Endothelial cell of umbilical vein (primary cell): ENCODE measurements around the gene TMC1. TPM values are rescaled to one million over a fixed set of nuclear protein-coding genes. Genes with fewer than 3 reads are reported as not detected.

ENCODE experiments used
- BruUV-seq: library from RNA; stranded (reverse); fragments of 400-500 nt; replicated peaks from 2 replicates; lab custom pipeline; 2021; lab: Mats Ljungman, UMichigan
- CTCF ChIA-PET: fragments of 300-600, 350-600 bp; sonication (Branson Sonifier 250); formaldehyde crosslinking; loops from one replicate; lab custom pipeline; 2021; ENCODE audit warnings: antibody characterized with exemption, inconsistent platforms; lab: Charles Lee
- POLR2A ChIA-PET: fragments of 300-600, 350-600 bp; sonication (Branson Sonifier 250); formaldehyde crosslinking; loops from one replicate; lab custom pipeline; 2021; ENCODE audit warnings: antibody characterized with exemption, inconsistent platforms; lab: Charles Lee
- DNase-seq: peaks from one replicate; pipeline ENCODE4 v3.0.0-alpha.2; 2011; ENCODE audit warnings: low read depth, low spot score
- FAIRE-seq: peaks from 2 replicates; lab custom pipeline; 2011; peaks lifted over from hg19 to GRCh38; lab: Jason Lieb, UNC
- H2AFZ ChIP-seq: 2 replicates; pipeline ENCODE4 v1.6.0; 2012; ENCODE audit warnings: low read depth, low read length, control low read depth, inconsistent platforms
- H3K27ac ChIP-seq: 2 replicates; pipeline ENCODE4 v1.5.1; 2011; ENCODE audit warnings: low read depth, mild to moderate bottlenecking, control low read depth, low read length, moderate library complexity; ENCODE audit not compliant: insufficient read depth
- H3K27me3 ChIP-seq, 2 experiments: 2 replicates each; pipeline versions ENCODE4 v1.6.0 to v1.6.1; 2011; ENCODE audit warnings: low read length in 2 of 2, mixed read lengths in 1 of 2; ENCODE audit not compliant: control insufficient read depth in 2 of 2, insufficient read depth in 2 of 2
- H3K36me3 ChIP-seq, 2 experiments: 2 replicates in 1 of 2; 3 replicates in 1 of 2; pipeline ENCODE4 v1.5.1; 2011; ENCODE audit warnings: low read length in 2 of 2, mild to moderate bottlenecking in 1 of 2, moderate library complexity in 1 of 2; ENCODE audit not compliant: control insufficient read depth in 2 of 2, insufficient read depth in 2 of 2; ENCODE audit errors: extremely low read depth in 1 of 2
- H3K4me1 ChIP-seq: 3 replicates; pipeline ENCODE4 v1.5.1; 2011; ENCODE audit warnings: mild to moderate bottlenecking, low read length; ENCODE audit not compliant: control insufficient read depth, insufficient read depth; ENCODE audit errors: extremely low read depth
- H3K4me2 ChIP-seq: 2 replicates; pipeline ENCODE4 v1.6.1; 2011; ENCODE audit warnings: low read length, control low read depth, mixed read lengths; ENCODE audit not compliant: insufficient read depth
- H3K4me3 ChIP-seq, 3 experiments: fragments of 200-600 bp in 1 of 3; sonication (generic), shearing (Covaris generic) in 1 of 3; replicated peaks in 1 of 3; 2 replicates each; pipeline ENCODE4 v1.5.1; 2011 to 2016; ENCODE audit warnings: control low read depth in 3 of 3, low read length in 3 of 3, mild to moderate bottlenecking in 2 of 3, inconsistent platforms in 1 of 3, low read depth in 1 of 3, moderate library complexity in 1 of 3; ENCODE audit not compliant: insufficient read depth in 1 of 3
- H3K79me2 ChIP-seq: 2 replicates; pipeline ENCODE4 v1.6.0; 2012; ENCODE audit warnings: low read length, inconsistent platforms; ENCODE audit not compliant: control insufficient read depth, insufficient read depth
- H3K9ac ChIP-seq: replicated peaks from 2 replicates; pipeline ENCODE3; 2011; ENCODE audit warnings: low read length, control low read depth; ENCODE audit not compliant: insufficient read depth; ENCODE audit errors: extremely low read depth
- H3K9me1 ChIP-seq: replicated peaks from 3 replicates; pipeline ENCODE4 v1.6.0; 2011; ENCODE audit warnings: mild to moderate bottlenecking, low read length; ENCODE audit not compliant: control insufficient read depth, insufficient read depth; ENCODE audit errors: extremely low read depth
- H3K9me3 ChIP-seq: replicated peaks from 2 replicates; pipeline ENCODE4 v1.5.1; 2012; ENCODE audit warnings: low read length, inconsistent platforms; ENCODE audit not compliant: control insufficient read depth, insufficient read depth
- H4K20me1 ChIP-seq: replicated peaks from 2 replicates; pipeline ENCODE3; 2011; ENCODE audit warnings: mild to moderate bottlenecking, low read length; ENCODE audit not compliant: control insufficient read depth, insufficient read depth; ENCODE audit errors: extremely low read depth
- CTCF ChIP-seq, 2 donors: IDR thresholded peaks; 1 replicate in 1 of 2; 2 replicates in 1 of 2; pipeline ENCODE4 v1.5.1; 2011; ENCODE audit warnings: low read length in 2 of 2, mild to moderate bottlenecking in 2 of 2, moderate library complexity in 2 of 2, control low read depth in 1 of 2, inconsistent platforms in 1 of 2, low read depth in 1 of 2; ENCODE audit not compliant: insufficient read depth in 1 of 2; ENCODE audit errors: extremely low read depth in 1 of 2
- EZH2 ChIP-seq: IDR thresholded peaks from 2 replicates; pipeline ENCODE4 v1.6.1; 2012; ENCODE audit warnings: borderline replicate concordance, low read depth, mild to moderate bottlenecking, moderate library complexity, low read length, inconsistent platforms; ENCODE audit not compliant: severe bottlenecking
- GATA2 ChIP-seq: IDR thresholded peaks from 2 replicates; pipeline ENCODE4 v1.7.0; 2011; ENCODE audit warnings: low read depth, mild to moderate bottlenecking, moderate library complexity, mixed read lengths, low read length; ENCODE audit not compliant: insufficient read length, insufficient read depth
- JUN ChIP-seq: IDR thresholded peaks from 2 replicates; pipeline ENCODE4 v1.6.1; 2011; ENCODE audit warnings: borderline replicate concordance, low read depth; ENCODE audit not compliant: insufficient read length, insufficient read depth
- MAX ChIP-seq: IDR thresholded peaks from 2 replicates; pipeline ENCODE4 v1.6.1; 2011; ENCODE audit not compliant: insufficient read depth, insufficient read length
- MYC ChIP-seq: IDR thresholded peaks from one replicate; pipeline ENCODE4 v1.6.1; 2011; ENCODE audit warnings: mild to moderate bottlenecking, low read depth, low read length
- POLR2A ChIP-seq: IDR thresholded peaks from 2 replicates; pipeline ENCODE4 v1.6.1; 2012; ENCODE audit warnings: low read depth, mild to moderate bottlenecking, control low read depth, low read length
- POLR2AphosphoS5 ChIP-seq: IDR thresholded peaks from 2 replicates; pipeline ENCODE4 v1.6.1; 2012; ENCODE audit warnings: low read depth, mild to moderate bottlenecking, control low read depth, low read length, moderate library complexity; ENCODE audit not compliant: insufficient read depth
- dilution Hi-C: fragments of 300-500 bp; cut with MboI; formaldehyde crosslinking; loops from one replicate; pipeline ENCODE4 v1.15.0; 2019; ENCODE audit warnings: low sequenced_read_pairs; ENCODE audit not compliant: extremely low pct_ligation_motif_present
- intact Hi-C: fragments of 100-400 bp; cut with micrococcal nuclease; formaldehyde crosslinking; loops from one replicate; pipeline ENCODE4 v1.10.0; 2022
- polyA plus RNA-seq, 4 experiments: library from polyadenylated mRNA; depleted of rRNA in 3 of 4; stranded (reverse) in 3 of 4; unstranded in 1 of 4; fragments of >200 nt; gene quantifications; 2 replicates each; pipeline versions ENCODE4 v1.2.1 to v1.2.3, GENCODE V29; 2011 to 2012; ENCODE audit warnings: missing spikeins in 1 of 4
- total RNA-seq: library from RNA; stranded (reverse); gene quantifications from 2 replicates; pipeline ENCODE4 v1.2.3, GENCODE V29; 2021

The TMC1 gene
- total and polyA plus RNA-seq, 2 donors (not counting 3 experiments of a cell fraction or from before 2014, with no cell fraction given), result 1.5 TPM; not detected in 1

- no peaks in the 10 kb centered on the region for H3K36me3 ChIP-seq
- H3K27ac ChIP-seq, result no peak overlapping the region
- CTCF ChIA-PET, result interaction anchor here (1.2 to 2.4 kb wide), 3 partner anchors 10 to 140 kb away, joined by 6 to 11 read pairs (median 10); no protein-coding TSS in a partner anchor
- H4K20me1 ChIP-seq, result no peaks in the 10 kb centered on the region
- no peaks in the 10 kb centered on the region for H3K27me3 ChIP-seq
- H3K4me3 ChIP-seq, result no peak overlapping the region
- no peaks in the 10 kb centered on the region for H3K79me2 ChIP-seq
- no peak overlapping the region for H3K4me2 ChIP-seq
- H2AFZ ChIP-seq, result no peak overlapping the region
- FAIRE-seq (no peak), DNase-seq (no peak)
- no peaks in the 10 kb centered on the region for H3K4me1 ChIP-seq
- dilution Hi-C loops, result no loop called here
- H3K9ac ChIP-seq, result no peak overlapping the region
- no peaks in the 10 kb centered on the region for H3K9me3 ChIP-seq
- intact Hi-C loops, result no loop called here
- POLR2A ChIA-PET, result no interaction called here
- H3K9me1 ChIP-seq, result no peaks in the 10 kb centered on the region
- TF ChIP-seq GATA2 (no peak), EZH2 (no peak), JUN (no peak), POLR2AphosphoS5 (no peak), MAX (no peak), POLR2A (no peak), MYC (no peak), CTCF (IDR thresholded peaks at IDR 0.05; ENCODE audit: extremely low read depth in 1 of 2, insufficient read depth in 1 of 2, low read depth in 1 of 2, low read length in 2 of 2) (no peak)
- no TSS peak for BruUV-seq
These were observed 360.8 kb downstream of the TMC1 start for GRCh38 chr9:72882117-72882775.
